Hematopoietic multipotent progenitor cell treated with erythropoietin and hydrocortisone succinate and interleukin-3 and kit ligand, for 15 days (in vitro differentiated cells): ENCODE results near the gene EPHA2.
"Not testable (repeated sequence)": the region's sequence is repeated elsewhere in the genome, so short reads cannot be mapped to it uniquely, and the experiment has no call there.

Experiments
- DNase-seq: peaks from one replicate; pipeline ENCODE4 v3.0.0-alpha.2; 2015; ENCODE audit warnings: low spot score

EPHA2 gene

DNA sequence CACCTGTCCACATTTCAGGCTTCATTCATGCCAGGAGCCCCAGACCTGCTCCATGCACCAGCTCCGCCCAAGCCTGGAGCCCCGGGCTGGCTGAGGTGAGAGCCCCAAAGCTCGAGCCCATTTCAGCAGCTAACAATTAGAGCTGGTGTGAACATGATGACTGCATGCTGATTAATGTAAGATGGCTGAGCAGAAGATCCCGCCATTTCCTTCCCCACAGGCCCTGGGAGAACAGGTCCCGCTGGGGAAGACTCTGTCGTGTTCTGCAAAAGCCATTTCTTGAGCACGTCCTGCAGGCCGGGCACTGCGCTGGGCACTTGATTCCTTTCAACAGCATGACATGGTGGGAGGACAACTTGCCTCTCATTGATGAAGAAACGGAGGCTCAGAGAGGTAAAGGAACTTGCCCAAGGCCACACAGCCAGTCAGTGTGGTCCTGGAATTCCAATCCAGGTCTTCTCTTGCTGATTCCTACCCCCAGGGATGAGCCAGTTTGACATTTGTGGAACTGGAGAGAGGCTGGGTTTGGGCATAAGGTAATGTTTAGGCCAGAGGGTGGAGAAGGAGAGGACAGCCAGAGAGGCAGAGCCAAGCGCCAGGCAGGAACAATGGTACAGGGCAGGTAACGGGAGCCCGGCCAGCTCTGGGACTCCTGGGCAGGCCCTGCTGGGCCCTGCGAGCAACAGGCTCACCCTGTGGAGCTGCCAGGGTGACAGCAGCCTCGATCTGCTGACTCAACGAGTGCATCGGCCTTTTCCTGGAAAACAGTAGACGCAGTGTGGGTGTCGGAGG, 28.1 kb upstream of the EPHA2 start:
- no peak for DNase-seq

DNA sequence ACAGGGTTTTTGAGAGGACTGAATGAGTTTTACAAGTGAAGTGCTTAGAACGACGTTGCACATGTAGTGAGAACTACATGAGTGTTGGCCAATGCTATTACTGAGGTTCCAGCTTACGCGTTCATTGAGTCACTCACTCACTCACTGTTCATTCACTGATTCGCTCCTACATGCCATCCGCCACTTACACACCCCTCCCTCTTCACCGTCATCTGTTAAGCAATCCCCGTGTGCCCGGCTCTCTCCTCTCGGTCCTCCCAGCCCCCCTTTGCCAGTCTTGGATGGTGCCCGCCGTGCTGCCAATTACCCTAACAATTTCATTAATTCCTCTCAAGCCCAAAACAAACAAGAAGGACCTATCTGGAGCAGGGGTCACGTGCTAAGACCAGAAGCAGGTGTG, 27.3 kb upstream of the EPHA2 start:
- no peak for DNase-seq

DNA sequence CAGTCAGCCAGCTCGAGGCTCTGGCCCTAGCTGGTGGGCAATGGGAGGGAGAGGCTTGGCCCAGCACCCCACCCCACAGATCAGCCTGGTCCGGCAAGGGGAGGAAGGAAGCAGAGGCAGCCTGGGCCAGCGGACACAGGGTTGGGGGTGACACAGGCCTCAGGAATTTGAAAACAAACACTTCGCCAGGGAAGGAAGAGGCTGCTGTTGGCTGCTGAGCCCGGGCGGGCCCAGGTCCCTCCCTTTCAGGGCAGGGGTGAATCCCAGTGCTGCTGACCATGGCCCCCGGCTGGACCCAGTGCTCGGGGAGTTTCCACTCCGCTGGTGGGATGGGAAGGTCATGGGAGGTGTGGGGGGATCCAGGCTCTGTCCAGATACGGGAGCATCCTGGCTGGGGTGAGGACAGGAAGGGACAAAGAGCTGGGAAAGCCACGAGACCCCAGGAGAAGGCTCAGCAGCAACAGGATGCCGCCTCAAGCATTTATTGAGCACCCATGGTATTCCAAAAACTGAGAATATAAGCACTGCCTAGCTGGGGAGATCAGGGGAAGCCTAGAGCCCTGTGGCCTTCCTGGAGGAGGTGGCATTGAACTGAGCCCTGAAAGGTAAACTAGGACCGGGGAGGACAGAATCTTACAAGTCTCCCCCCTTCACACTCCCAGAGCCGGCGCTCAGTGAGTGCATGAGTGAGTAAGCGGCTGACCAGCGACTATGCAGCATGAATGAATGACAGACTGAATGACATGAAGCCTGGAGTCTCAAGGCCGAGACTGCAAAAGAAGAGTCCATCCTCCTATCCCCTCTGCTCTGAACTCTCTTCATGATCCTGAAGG, 26.2 kb upstream of the EPHA2 start:
- no peak for DNase-seq

DNA sequence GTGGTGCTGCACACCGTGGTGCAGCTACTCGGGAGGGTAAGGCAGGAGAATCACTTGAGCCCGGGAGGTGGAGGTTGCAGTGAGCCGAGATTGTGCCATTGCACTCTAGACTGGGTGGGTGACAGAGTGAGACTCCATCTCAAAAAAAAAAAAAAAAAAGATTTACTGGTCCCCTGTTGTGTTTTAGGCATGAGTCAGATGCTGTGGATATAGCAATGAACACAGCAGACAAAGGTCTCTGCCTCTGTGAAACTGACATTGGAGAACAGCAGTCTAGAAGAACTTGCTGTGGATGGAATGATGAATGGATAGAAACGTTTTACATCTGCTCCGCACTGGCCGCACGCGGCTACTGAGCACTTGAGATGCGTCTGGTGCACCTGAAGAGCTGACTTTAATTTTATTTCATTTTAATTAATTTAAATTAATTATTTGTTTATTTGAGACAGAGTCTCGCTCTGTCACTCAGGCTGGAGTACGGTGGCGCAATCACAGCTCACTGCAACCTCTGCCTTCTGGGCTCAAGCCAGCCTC, 24.5 kb upstream of the EPHA2 start:
- DNase-seq = no peak

DNA sequence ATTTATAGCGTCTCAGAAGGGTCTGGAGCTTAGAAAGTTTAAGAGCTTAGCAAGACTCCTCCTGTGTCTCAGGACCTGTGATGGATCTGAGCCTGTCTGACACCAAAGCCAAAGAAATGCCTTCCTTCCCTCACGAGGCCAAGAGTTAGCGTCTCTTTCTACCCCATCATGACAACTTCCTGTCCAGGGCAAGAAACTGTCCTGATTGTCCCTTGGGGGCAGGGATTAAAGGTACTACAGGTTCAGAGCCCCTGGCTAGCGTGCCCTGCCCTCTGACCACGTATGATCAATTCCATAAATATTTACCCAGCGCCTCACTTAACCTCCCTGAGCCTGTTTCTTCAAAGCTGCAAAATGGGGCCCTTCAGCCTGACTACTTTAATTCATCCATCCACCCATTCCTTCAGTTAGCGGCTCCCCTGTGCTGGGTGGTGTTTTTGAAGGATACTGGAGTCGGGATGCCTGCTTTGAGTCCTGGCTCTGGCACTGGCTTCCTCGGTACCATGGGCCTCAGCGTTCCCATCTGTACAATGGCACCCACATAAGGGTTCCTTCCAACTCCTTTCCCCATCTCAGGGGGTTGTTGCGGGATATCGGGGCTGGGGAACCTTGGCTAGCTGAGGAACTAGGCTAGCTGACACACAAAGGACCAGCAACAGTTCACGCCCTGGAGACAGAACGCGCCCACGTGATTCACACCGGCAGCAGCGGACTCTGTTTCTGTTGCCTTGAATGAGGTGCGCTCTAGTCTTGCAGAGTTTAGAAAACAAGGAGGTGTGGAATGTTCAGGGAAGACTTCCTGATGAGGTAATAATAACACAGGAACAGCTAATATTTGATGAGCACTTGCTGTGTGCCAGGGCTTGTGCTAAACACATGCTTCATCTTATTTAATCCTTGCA, 23.0 kb upstream of the EPHA2 start:
- no peak for DNase-seq

DNA sequence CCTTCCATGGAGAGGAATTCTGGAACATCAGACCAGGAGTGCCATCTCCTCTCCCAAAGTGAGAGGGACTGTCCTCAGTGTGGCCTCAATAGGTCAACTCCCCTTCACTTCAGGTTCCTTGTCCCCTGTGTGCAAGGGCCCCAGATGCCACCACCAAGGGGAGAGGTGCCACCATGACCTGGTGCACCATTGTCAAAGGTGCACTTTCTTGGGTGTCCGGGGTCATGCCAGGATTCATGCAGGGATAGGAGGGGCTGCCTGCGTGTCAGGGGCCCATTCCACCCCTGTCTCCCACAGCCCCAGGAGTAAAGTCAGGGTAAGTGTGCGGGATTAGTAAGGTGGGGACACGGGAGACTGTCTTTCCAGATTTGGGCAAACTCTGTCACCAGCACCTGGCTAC, 21.4 kb upstream of the EPHA2 start:
- DNase-seq = no peak

DNA sequence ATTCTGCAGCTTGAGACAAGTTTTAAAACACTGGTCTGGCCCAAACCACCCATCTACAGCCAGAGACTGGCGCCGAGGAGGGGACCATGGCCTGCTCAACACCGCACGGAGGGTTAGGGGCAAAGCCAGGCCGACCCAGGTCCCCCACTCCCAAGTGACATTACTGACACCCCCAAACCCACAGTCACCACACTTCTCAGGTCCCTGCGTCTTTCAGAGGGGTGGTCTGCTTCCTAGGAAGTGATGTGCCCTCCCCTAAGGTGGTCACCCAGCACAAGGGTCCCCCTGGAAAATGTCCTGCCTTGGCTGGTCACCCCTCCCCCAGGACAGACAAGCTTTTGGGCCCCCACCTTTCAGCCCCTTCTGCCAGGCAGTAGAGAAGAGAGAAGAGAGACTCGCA, 20.8 kb upstream of the EPHA2 start:
- no peak for DNase-seq

DNA sequence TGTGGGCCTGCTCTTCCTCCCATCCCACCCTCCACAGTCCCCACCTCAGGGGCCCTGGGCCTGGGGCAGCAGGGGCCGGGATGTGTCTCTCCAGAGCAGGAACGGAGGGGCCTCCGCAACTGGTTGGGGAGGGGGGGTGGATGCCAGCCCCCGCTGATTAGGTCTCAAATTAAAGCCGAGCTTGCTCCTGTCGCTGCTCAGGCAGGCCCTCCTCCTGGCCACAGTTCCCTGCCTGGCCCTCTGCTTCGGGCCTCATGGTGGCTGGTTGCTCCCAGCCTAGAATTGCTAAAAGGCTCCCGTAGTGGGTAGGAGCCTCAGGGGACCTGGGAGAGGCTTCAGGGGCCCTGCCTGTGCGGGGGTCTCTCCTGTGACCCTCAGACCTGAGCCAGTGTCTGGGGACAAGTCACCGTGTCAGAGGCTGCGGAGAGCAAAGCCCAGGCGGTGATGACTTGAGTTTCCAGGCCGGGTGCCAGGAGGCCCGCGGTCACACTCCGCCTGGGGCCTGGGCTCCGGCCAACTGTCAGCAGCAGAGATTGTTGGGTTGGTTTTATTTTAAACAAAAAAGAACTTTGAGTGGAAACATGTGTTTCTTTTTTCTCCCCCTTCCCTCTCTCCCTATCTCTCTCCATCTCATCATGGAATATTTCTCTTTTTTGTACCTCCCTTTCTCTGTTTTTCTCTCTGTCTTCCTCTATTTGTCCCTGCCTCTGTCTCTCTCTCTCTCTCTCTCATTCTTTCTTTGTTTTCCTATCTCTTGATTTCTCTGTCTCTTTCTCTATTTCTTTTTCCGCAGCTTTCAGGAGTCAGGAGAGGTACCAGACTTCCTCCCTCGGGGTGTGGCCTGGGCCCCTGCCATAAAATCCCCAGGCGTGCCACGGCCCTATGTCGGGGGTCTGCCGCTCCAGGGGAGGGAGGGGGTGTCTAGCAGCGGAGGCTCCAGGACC, 20.0 kb upstream of the EPHA2 start:
- no peak for DNase-seq

DNA sequence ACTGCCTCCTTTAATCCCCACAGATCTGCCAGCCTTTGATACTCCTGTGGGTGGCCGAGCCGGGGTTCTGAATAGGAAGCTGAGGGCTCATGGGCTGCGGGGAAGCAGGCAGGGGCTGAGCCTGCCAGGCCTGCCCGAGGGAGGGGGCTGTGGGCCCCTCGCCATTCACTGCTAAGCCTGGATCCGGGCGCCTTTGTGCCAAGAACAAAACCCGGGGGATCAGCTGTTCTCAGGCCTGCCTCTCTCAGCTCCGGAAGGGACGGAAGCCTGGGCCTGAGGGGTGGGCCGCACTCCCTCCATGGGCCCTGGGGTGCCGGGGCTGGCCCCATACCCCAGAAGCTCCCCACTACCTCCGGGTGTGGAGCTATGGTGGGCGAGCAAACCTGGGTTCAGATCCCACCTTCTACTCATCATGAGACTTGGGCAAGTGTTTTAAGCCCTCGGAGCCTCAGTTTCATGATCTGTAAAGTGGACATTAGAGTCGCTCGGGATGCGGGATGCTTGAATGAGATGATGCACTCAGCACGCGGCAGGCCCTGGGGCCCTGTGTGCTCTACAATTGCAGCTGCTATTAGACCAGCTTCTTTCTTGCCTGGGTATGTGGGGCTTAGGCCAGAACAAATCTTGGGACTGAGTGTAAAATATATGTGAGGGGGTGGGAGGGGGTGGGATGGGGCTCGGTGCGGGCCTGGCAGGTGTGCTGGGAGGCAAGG, 19.2 kb upstream of the EPHA2 start:
- no peak for DNase-seq

DNA sequence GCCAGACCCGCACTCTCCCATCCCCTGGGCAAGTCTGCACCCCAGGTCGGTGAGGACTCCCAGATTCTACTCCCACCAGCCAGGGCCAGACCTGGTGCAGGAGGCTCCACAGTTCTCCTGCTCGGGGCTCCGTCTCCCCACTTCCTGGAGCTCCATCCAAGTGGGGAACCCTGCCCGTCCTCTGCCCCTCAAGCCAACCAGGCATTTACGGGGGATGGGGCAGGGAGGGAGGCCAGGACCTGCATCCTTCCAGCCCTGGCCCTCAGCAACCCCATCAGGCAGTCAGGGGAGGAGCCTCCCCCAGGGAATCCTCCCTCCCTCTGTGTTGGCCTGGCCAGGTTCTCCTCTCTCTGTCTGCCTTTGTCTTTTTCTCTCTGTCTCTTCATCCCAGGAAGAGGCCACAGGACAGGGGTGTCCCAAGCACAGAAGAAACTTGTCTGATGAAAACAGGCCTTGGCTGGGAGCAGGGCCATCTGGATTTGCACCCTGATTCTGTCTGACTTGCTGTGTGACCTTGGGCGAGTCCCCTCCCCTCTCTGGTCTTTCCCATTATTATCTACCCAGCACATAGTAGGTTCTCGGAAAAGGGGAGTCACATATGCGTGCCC, 18.5 kb upstream of the EPHA2 start:
- DNase-seq = no peak

DNA sequence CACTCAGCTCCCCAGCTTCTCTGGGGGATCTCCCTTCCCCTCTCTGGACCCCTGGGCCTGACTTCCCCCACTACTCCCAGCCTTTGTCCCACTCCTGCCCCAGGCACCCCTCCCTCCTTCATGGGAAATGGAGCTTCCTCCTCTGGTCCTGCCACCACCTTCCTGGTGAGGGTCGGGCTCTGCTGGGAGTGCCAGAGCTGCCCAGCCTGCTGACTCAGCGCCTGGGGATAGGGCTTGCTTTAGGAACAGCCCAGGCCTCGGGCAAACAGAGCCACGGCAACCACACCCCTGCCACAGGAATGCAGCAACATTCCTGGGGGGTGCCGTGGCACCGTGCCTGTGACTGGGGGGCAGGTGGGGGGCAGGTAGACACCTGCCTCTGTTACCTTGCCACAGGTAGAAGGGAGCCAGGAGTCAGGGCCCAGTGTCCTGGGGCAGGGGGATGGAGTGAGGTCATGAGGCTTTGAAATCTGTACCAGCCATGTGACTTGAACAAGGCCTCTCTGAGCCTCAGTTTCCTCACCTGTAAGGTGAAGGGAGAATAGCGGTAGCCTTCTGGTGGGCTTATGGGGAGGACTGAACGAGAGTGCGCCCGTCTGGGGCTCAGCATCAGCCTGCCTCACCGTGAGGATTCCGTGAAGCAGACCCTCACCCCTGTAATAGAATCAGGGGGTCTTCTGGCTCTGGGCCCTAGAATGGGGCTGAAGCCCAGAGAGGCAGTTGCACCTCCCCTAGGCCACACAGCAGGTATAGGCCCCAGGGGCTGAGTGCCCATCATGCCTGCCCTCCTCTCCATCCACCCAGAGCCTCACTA, 17.8 kb upstream of the EPHA2 start:
- DNase-seq = no peak

DNA sequence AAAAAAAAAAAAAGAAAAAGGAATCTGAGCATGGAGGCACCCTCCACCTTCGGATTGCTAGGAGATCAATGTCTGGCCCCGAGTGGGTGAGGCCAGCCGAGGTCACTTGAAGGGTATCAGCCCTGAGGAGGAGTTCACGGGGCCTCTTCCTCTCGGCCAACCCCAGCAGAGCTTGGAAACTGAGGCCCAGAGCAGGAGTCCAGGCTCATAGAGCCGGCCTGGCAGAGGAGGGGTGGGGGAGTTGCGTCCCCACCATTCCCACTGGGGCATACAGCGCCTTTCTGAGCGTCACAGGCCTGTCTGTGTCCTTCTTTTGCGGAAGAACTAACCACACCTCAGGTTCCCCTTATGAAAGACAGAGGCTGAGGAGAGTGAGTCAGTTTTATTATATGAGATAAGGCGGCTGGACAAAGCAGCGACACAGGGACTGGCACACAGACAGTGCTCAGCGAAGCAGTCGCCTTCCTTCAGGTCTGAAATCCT, 17.1 kb upstream of the EPHA2 start:
- DNase-seq = no peak

DNA sequence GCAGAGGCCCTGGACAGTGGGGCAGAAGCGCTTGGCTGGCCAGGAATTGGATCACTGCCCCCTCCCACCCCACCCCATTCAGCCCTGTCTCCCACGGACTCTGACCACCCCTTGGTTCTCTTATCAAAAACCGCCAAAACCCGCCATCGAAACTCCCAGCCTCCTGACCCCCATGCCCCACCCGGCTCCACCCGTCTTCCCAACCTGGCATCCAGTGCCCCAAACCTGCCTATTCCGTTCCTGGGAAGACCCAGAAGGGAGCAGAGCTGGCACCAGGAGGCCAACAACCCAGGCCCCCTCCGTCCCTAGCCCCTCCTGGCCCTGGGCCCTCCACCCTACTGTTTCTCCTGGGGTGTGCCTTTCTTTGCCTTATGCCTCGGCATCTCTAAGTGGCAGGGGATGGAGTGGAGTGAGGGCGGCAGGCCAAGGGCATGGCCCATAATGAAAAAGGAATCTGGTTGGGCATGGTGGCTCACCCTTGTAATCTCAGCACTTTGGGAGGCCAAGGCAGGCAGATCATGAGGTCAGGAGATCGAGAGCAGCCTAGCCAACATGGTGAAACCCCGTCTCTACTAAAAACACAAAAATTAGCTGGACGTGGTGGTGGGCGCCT, 16.5 kb upstream of the EPHA2 start:
- no peak for DNase-seq

DNA sequence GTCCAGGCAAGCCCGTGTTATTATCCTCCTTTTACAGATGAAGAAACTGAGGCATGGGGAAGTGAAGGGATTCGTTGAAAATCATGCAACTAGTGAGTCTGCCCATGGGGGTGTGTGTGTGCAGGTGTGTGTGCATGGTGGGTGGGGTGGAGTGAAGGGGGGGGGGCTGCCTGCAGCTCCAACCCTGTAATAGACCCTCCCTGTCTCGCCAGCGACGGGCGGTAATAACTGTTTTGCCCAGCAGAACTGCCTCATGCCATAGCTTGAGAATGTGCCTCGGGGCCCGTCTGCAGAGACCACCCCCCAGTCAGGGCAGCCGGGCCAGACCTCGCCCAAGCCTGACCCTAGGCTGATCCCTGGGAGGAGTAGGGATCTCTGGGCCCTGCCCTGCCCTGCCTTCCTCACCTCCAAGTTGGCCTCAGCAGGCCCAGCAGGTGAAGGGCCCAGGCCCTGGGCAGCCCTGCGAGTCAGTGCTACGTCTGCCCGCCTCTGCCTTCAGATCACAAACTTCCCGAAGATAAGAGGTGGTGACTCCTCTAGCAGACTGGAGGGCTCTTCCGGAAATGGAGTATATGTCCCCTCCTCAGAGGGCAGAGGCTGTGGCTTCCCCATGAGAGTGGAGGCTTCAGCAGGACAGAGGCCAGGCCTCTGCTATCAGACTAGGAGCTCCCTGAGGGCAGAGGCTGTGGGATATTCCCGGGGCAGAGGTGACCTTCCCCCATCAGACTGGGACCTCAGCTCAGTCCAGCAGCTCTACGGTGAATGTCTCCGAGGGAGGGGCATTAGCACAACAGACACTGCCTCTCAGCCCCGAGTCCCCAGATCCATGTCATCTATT, 15.7 kb upstream of the EPHA2 start:
- no peak for DNase-seq

DNA sequence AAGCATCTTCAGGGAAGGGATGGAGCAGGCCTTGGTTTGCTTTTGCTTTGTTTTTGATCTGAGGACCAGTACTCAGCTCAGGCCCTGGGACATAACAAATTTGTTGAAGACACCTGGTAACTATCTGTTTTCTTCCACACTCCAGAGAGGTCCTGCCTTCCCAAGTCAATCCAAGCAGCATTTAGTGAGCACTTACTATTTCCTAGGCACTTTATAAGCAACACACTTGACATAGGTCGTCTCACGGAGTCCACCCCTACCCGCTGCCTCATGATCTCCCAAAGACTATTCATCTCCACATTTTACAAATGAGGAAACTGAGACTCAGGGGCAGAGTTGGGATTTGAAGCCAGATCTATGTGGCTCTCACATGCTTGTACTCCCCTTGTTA, 14.4 kb upstream of the EPHA2 start:
- DNase-seq = no peak

DNA sequence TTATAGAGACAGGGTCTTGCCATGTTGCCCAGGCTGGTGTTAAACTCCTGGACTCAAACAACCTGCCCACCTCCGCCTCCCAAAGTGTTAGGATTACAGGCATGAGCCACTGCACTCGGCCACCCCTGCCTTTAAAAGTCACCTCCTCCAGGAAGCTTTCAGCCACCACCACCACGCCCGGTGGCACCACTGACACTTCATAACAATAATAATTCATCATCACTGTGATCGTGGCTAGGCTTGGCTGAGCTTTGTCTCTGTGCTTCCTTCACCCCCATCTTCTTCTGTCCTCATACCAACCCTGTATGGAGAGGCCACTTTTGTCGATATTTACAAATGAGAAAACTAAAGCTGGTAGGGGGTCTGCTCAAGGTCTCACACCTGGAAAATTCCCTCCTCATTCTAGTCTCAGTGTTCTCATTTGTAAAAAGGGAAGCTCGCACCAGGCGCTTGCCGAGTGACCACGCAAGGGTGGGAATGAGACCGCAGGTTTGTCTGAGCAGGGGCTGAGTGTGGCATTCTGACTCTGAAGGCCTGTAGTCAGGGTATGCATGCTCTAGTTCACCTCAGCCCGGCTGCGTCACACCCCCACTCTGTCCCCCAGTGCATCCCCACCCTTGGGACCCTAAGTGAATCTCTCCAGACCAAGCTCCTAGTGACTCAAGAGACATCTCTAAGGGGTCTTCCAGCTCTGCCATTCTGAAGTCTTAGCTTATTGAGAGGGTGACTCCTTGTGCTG, 12.9 kb upstream of the EPHA2 start:
- no peak for DNase-seq

DNA sequence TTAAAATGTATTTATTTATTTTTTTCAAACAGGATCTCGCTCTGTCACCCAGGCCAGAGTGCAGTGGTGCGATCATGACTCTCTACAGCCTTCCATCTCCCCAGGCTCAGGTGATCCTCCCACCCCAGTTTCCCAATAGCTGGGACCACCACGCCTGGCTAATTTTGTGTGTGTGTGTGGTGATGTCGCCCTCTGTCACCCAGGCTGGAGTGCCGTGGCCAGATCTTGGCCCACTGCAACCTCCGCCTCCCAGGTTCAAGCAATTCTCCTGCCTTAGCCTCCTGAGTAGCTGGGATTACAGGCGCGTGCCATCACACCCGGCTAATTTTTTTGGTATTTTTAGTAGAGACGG, 12.3 kb upstream of the EPHA2 start:
- DNase-seq = not testable (repeated sequence)
